Psoas muscle (tissue), 8 donors: ENCODE measurements around the gene TM9SF3. TPM values are rescaled to one million over a fixed set of nuclear protein-coding genes. Genes with fewer than 3 reads are reported as not detected.
A peak's percentile ranks its signal among the peaks of the same experiment; 100 is the strongest.

Source experiments
- ATAC-seq, 4 donors: fragments of 200-7000 bp; cut with Tn5 transposase; one replicate each; pipeline ENCODE4 v1.9.1; 2020; ENCODE audit warnings: moderate library complexity in 3 of 4, mild to moderate bottlenecking in 2 of 4
- DNase-seq, 2 donors: peaks; one replicate each; pipeline ENCODE4 v3.0.0-alpha.2; 2020
- H3K27ac ChIP-seq: fragments of 200-600 bp; one replicate; pipeline ENCODE4 v1.8.0; 2022
- H3K27me3 ChIP-seq, 3 donors: fragments of 200-600 bp in 1 of 3; one replicate each; pipeline versions ENCODE4 v1.6.1 to v1.8.0; 2013 to 2022; ENCODE audit warnings: low read length in 2 of 3, mild to moderate bottlenecking in 2 of 3, moderate library complexity in 1 of 3; ENCODE audit not compliant: insufficient read depth in 3 of 3
- H3K36me3 ChIP-seq, 2 donors: fragments of 200-600 bp in 1 of 2; one replicate each; pipeline versions ENCODE4 v1.6.1 to v1.8.0; 2013 to 2022; ENCODE audit warnings: low read depth in 1 of 2, mild to moderate bottlenecking in 1 of 2, moderate library complexity in 1 of 2; ENCODE audit not compliant: insufficient read depth in 1 of 2
- H3K4me1 ChIP-seq: fragments of 200-600 bp; one replicate; pipeline ENCODE4 v1.8.0; 2022
- H3K4me3 ChIP-seq: fragments of 200-600 bp; one replicate; pipeline ENCODE4 v1.8.0; 2022; ENCODE audit warnings: mild to moderate bottlenecking
- H3K9me3 ChIP-seq: fragments of 200-600 bp; one replicate; pipeline ENCODE4 v1.8.0; 2022
- WGBS, 3 donors: extraction: QIAGEN DNeasy Blood & Tissue Kit; methylation state at CpG; one replicate each; pipeline versions ENCODE4 v1.1.6 to v1.1.7; 2013; 5-methylcytosine and 5-hydroxymethylcytosine counted together
- intact Hi-C, 2 donors: fragments of 100-400 bp; cut with DNase I; formaldehyde crosslinking; loops; one replicate each; pipeline versions ENCODE4 v1.11.0 to v1.14.2; 2022
- polyA plus RNA-seq, 3 donors: library from polyadenylated mRNA; stranded (reverse); fragments of 200-250 nt; gene quantifications; one replicate each; pipeline ENCODE4 v1.2.3, GENCODE V29; 2013
- total RNA-seq, 4 donors: library from RNA; stranded (reverse); fragmentation: NEBNext Ultra II Directional in 2 of 4; extraction: Animal tissue kit (Norgen Biotek cat#: 25700) in 2 of 4; gene quantifications; one replicate each; pipeline versions ENCODE4 v1.2.1 to v1.2.4, GENCODE V29; 2021 to 2023
- TF ChIP-seq, protein P1 (sequence below): fragments of 200-600 bp; IDR thresholded peaks from one replicate; pipeline ENCODE4 v1.8.0; 2022; ENCODE audit warnings: antibody characterized with exemption
- donor health status: healthy with polysubstance abuse.
- donor health status: DM: no; HTN: no; CAD: no; lungs with moderate emphysema.
- donor health status: Bipolar disorder and iron deficiency.
- donor health status: healthy.
- donor health status: DM: yes; HTN: yes; CAD: no.
- donor health status: DM: no; HTN: no; CAD: no.
- donor health status: DM: no; HTN: no; CAD: no.
- donor health status: DM: yes; HTN: yes; CAD: no.

The TM9SF3 gene
- total and polyA plus RNA-seq, 7 donors, result 14.4 to 60.6 (median 49.0) TPM

DNA sequence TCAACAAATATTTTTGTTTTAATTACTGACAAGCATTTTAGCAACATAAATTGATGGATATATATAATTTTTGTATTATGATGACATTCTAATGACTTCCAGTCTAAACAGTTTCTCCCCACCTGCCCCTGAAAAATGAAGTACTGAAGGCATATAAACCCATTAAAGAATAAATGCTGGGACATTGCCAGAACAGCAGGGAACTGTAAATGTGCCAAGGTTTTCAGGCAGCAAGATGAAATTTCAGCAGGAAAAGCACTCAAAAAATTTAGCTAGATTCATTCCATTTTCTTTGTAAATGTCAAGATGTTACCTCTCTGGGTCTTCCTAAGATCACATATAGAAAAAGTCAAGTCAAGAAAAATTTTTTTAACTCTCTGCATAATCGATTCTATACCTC, 62.1 kb downstream of the TM9SF3 start:
- WGBS, 3 donors, result 54 to 71% (median 61%) methylated on average over 1 of the region's 1 CpG
- H3K9me3 ChIP-seq, result no peaks in the 10 kb centered on the region
- DNase-seq, result no peak
- intact Hi-C loops, result no loop called here
- peaks cover 5% of the 10 kb centered on the region for H3K4me1 ChIP-seq
- no peak for ATAC-seq
- H3K4me3 ChIP-seq, result no peak overlapping the region
- H3K27me3 ChIP-seq, result no peaks in the 10 kb centered on the region
- TF ChIP-seq, protein P1, sequence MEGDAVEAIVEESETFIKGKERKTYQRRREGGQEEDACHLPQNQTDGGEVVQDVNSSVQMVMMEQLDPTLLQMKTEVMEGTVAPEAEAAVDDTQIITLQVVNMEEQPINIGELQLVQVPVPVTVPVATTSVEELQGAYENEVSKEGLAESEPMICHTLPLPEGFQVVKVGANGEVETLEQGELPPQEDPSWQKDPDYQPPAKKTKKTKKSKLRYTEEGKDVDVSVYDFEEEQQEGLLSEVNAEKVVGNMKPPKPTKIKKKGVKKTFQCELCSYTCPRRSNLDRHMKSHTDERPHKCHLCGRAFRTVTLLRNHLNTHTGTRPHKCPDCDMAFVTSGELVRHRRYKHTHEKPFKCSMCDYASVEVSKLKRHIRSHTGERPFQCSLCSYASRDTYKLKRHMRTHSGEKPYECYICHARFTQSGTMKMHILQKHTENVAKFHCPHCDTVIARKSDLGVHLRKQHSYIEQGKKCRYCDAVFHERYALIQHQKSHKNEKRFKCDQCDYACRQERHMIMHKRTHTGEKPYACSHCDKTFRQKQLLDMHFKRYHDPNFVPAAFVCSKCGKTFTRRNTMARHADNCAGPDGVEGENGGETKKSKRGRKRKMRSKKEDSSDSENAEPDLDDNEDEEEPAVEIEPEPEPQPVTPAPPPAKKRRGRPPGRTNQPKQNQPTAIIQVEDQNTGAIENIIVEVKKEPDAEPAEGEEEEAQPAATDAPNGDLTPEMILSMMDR, result no peak
- peaks cover 6 to 91% of the 10 kb centered on the region in 2 donors for H3K36me3 ChIP-seq
- no peak overlapping the region for H3K27ac ChIP-seq

GRCh38 chr10:96517284-96517683, 69.5 kb downstream of the TM9SF3 start:
- WGBS, 3 donors, result 82 to 95% (median 92%) methylated on average over 1 of the region's 1 CpG
- TF ChIP-seq, protein P1, result no peak
- no peak overlapping the region for H3K27ac ChIP-seq
- intact Hi-C loops, result no loop called here
- peaks cover 0 to 34% of the 10 kb centered on the region in 2 donors for H3K36me3 ChIP-seq
- H3K27me3 ChIP-seq, result no peaks in the 10 kb centered on the region
- no peak for DNase-seq
- peaks cover 19% of the 10 kb centered on the region for H3K4me1 ChIP-seq
- ATAC-seq, result no peak
- no peaks in the 10 kb centered on the region for H3K9me3 ChIP-seq
- no peak overlapping the region for H3K4me3 ChIP-seq

DNA sequence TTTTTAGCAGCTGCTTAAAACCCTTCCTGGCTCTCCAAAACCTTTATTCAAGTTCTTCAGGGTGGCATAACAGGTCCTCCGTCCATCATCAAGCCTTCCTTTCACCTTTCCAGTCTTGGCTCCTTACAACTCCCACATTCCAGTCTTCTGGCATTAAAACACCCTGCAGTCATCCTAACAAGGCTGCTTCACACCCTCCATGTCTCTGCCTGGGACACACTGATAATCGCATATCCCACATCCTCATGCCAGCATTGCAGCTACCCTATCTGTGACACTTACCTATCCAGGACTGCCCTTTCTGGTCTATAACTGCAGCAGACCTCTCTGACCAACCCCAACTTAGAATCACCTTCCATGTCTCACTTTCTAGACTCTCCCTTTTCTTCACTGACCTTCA, 70.5 kb downstream of the TM9SF3 start:
- ATAC-seq (no peak), DNase-seq (no peak)
- intact Hi-C loops, result no loop called here
- H3K27me3 ChIP-seq, result no peaks in the 10 kb centered on the region
- no peak overlapping the region for H3K4me3 ChIP-seq
- TF ChIP-seq, protein P1, result no peak
- H3K36me3 ChIP-seq, result peaks cover 0 to 24% of the 10 kb centered on the region in 2 donors
- 42 to 80% (median 52%) methylated on average over 2 of the region's 2 CpGs for WGBS, 3 donors
- H3K4me1 ChIP-seq, result peaks cover 19% of the 10 kb centered on the region
- no peaks in the 10 kb centered on the region for H3K9me3 ChIP-seq
- no peak overlapping the region for H3K27ac ChIP-seq

DNA sequence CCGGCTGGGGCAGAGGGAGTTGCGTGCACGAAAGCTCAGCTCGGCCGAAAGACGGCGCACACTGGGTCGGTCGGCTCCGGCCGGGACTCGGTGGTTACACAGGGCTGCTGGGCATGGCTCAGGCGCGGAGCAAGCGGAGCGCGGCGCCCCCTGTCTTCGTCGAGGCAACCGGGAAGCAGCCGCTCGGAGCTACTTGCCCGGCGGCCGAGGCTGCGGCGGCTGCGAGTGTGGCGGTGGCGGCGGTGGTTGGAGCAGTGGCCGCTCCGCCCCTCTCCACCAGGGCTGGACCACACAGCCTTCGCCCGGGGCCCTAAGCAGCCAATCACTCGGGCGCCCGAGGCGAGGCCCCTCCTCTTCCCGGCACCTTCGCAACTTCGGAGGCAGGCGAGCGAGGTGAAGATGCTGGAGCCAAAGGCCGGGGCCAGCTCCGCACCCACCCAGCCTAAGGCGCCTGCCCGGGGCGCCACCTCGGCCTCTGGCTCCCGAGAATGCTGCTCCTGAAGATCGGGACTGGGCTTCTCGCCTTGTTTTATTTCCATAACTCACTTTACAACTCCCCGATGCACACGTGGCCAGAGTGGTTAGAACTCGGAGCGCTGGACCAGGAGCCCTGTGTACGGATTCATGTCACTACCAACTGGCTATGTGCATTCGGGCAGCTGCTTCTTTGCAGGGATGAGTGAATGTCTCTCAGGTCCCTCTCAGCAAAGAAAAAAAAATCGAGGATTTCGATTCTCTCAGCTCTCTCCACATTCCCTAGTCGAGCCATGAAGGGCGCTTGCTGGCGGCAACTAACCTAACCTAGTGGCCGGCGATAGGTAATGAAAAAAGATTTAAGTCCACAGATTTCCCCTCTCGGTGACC, 72.9 kb downstream of the TM9SF3 start, which contains the start of gene TLL2:
Gene TLL2, minus strand, starts transcription at position 229 of the 864 bp plus-strand sequence. CDS start 241 bp downstream, outside the sequence.
- peaks cover 0 to 9% of the 10 kb centered on the region in 2 donors for H3K36me3 ChIP-seq
- TF ChIP-seq, protein P1, result peak; percentile 71
- peak within 1 kb of the TSS; percentile 58 for H3K27ac ChIP-seq
- H3K27me3 ChIP-seq, result no peaks in the 10 kb centered on the region
- ATAC-seq (peak; percentile 93 to 95 (median 94)), DNase-seq (peak; percentile 91 to 94)
- intact Hi-C loops, result loop anchor here (5.0 kb wide), 3 partner anchors 117 to 137 kb away; no protein-coding TSS in a partner anchor
- peaks cover 19% of the 10 kb centered on the region for H3K4me1 ChIP-seq
- WGBS, 3 donors, result 1 to 2% (median 2%) methylated on average over 46 to 68 of the region's 68 CpGs
- no peaks in the 10 kb centered on the region for H3K9me3 ChIP-seq
- H3K4me3 ChIP-seq, result peak within 1 kb of the TSS; percentile 76
